OCI-LY7 (cell line): ENCODE measurements around the gene SSRP1.

ENCODE experiments used
- EZH2phosphoT487 ChIP-seq: fragments of 200-600 bp; sonication (generic); IDR thresholded peaks from 2 replicates; pipeline ENCODE4 v1.6.1; 2018; ENCODE audit warnings: low read depth, borderline replicate concordance, mild to moderate bottlenecking, mixed run types, antibody characterized with exemption, low read length, moderate library complexity, mixed read lengths
- TF ChIP-seq, protein P1 (sequence below): fragments of 200-600 bp; sonication (generic); conservative IDR thresholded peaks from 2 replicates; pipeline ENCODE4 v1.5.1; 2014; ENCODE audit warnings: mild to moderate bottlenecking, antibody characterized with exemption, low read length, moderate library complexity, mixed read lengths

DNA sequence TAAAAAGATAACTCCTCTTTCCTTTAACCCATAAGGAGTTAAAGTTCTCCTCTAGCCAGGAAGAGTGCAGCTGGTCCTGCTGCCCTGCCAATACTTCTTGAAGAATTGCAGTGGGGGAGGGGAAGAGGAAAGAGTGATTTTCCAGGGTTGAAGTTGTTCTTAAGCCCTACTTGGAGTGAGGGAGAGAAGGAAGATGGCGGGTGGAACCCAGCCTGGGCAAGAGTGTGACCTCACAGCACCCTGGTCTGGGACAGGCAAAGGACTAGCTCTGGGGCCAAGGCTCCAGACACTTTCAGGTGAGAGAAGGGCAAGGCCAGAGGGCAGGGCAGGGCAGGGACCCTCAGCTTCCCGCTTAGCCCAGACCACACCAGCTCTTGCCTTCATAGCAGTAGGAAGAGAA is 17.5 kb downstream of the SSRP1 start:
- TF ChIP-seq, protein P1, sequence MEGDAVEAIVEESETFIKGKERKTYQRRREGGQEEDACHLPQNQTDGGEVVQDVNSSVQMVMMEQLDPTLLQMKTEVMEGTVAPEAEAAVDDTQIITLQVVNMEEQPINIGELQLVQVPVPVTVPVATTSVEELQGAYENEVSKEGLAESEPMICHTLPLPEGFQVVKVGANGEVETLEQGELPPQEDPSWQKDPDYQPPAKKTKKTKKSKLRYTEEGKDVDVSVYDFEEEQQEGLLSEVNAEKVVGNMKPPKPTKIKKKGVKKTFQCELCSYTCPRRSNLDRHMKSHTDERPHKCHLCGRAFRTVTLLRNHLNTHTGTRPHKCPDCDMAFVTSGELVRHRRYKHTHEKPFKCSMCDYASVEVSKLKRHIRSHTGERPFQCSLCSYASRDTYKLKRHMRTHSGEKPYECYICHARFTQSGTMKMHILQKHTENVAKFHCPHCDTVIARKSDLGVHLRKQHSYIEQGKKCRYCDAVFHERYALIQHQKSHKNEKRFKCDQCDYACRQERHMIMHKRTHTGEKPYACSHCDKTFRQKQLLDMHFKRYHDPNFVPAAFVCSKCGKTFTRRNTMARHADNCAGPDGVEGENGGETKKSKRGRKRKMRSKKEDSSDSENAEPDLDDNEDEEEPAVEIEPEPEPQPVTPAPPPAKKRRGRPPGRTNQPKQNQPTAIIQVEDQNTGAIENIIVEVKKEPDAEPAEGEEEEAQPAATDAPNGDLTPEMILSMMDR = no peak
- no peak for TF ChIP-seq EZH2phosphoT487
